NCI-H2227 treated with DMSO at 0.1 percent for 48 hours (cell line): Measurements from ENCODE around the gene NXPH3.

Experiments used
- DNase-seq: peaks from one replicate; lab custom pipeline; 2025; lab: John Stamatoyannopoulos, UW

NXPH3 gene

DNA sequence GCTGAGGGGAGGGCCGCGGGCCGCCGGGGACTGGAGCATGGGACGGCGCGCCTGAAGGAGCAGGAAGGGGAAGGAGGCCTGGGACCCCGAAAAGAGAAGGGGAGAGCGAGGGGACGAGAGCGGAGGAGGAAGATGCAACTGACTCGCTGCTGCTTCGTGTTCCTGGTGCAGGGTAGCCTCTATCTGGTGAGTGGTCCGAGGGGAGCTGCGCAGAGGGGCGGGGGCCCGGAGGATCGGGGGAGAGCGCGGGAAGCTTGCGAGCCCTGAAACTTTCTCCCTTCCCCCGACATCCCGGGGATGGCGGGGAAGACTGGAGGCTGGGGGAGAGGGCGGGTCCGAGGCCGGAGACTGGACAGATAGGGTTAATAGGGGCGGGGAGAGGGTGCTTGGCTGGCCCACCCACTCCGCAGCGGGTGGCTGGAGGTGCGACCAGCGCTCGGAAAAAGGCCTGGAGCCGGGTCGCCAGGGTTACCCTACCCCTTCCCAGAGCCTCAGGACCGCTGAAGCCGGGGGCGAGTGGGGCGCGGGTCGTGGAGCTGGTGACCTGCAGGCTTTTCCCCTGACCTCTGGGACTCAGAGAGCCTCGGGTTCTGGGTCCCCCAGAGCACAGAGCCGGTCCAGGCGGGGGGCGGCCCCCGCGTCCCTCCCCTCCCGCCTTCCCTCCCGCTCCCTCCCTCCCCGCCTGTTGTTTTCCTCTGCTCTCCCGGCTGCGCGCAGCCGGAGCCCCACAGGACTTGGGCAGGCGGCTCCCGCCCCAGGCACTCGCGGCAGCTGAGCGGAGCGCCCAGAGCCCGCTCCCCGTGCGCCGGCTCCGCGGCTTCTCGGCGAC lies 631 bp downstream of the NXPH3 start:
- DNase-seq: no peak

DNA sequence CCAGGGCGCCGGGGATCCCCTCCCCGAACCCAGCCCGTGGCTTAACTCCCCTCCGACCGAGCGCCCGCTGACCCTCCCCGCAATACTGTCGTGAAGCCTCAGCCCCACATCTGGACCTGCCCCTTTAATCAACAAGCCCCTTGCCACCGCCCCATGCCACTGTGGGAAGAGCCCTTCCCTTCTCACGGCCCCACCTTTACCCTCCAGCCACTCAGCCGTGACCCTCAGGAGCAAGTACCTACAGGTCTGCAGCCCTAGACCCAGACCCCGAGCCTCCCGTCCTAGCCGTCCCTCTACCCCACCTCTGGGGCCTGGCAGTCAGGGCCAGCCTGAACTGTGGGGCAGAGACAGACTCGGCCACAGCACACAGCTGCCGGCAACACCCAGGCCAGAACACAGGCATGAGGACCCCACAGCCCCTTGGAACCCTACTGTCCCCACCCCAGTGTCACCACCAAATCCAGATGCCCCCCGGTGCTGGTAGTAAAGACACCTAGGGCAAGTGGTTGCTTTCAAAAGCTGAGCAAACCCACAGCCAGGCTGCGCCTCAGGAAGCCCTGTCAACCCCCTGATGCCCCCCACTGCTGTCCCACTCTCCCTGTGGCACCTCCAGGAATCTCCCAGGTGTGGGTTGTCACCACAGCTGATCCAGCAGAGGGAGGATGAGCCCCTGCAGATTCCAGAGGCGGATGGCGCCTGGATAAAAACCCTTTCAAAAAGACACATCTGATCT lies 1.4 kb downstream of the NXPH3 start:
- no peak for DNase-seq

DNA sequence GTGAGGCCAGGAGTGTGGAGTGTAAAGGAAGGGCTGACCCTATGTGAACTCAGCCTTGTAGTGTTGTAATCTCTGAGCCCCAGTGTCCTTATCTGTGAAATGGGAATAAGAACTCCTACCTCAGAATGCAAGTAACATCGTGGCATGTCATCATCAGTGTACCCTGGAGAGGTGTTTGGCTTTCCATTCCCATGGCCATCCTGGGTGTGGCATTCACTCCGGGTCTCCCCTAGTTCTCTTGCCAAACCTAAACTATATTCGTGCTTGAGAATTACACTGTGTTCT lies 1.9 kb downstream of the NXPH3 start:
- no peak for DNase-seq

GRCh38 chr17:49577963-49578362 lies 2.3 kb downstream of the NXPH3 start:
- DNase-seq: no peak

GRCh38 chr17:49578414-49578813 lies 2.7 kb downstream of the NXPH3 start:
- no peak for DNase-seq

DNA sequence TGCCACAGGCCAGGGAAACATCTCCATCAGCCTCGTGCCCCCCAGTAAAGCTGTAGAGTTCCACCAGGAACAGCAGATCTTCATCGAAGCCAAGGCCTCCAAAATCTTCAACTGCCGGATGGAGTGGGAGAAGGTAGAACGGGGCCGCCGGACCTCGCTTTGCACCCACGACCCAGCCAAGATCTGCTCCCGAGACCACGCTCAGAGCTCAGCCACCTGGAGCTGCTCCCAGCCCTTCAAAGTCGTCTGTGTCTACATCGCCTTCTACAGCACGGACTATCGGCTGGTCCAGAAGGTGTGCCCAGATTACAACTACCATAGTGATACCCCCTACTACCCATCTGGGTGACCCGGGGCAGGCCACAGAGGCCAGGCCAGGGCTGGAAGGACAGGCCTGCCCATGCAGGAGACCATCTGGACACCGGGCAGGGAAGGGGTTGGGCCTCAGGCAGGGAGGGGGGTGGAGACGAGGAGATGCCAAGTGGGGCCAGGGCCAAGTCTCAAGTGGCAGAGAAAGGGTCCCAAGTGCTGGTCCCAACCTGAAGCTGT lies 3.4 kb downstream of the NXPH3 start:
- DNase-seq: no peak

DNA sequence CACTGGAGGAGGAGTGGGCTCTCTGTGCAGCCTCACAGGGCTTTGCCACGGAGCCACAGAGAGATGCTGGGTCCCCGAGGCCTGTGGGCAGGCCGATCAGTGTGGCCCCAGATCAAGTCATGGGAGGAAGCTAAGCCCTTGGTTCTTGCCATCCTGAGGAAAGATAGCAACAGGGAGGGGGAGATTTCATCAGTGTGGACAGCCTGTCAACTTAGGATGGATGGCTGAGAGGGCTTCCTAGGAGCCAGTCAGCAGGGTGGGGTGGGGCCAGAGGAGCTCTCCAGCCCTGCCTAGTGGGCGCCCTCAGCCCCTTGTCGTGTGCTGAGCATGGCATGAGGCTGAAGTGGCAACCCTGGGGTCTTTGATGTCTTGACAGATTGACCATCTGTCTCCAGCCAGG lies 3.9 kb downstream of the NXPH3 start:
- no peak for DNase-seq

GRCh38 chr17:49580055-49580721 lies 4.5 kb downstream of the NXPH3 start:
- DNase-seq: no peak

DNA sequence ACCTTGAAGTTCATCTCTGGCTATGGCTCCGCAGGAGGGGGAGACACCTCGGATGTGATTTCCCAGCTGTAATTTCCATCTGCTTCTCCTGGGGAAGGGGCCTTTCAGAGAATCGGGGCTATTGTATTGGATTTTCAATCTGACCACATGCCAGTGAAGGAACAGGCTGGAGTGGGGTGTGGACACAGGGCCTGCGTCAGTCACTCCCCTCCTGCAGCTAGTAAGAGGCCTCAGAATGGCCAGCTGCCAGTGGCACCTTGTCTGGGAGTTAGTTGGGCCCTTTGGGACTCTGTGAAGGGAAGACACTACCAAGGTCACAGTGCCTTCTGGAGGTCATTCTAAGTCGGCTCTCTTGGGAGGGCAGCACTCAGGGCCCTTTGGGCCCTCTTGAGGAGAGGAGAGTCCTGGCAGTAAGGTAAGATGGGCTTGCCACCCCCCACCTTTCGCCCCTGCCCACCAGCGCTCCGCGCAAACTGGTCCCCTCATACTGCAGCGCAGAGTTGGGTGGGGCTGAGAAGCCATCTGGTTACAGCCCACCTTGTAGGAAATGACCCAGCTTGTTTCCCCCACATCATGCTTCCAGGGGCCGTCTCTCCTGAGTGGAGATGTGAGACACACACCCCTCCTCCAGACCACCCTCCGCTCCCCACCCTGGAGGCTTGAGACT lies 5.4 kb downstream of the NXPH3 start:
- no peak for DNase-seq

DNA sequence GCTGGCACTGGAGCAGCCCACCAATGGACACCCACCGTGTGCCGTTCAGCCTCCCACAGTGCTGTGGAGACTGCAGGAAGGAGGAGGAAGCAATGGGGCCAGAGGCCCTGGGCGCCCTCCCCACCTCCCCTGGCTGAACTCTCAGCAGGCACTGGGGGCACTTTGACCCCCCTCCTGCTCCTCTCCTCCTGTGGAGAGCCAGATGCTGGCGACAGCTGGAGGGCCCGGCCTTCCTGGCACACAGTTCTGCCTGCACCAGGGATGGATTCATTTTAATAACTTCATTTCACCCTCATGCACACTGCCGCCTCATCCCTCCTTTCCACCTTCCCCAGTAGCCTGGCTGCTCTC lies 6.0 kb downstream of the NXPH3 start:
- no peak for DNase-seq

DNA sequence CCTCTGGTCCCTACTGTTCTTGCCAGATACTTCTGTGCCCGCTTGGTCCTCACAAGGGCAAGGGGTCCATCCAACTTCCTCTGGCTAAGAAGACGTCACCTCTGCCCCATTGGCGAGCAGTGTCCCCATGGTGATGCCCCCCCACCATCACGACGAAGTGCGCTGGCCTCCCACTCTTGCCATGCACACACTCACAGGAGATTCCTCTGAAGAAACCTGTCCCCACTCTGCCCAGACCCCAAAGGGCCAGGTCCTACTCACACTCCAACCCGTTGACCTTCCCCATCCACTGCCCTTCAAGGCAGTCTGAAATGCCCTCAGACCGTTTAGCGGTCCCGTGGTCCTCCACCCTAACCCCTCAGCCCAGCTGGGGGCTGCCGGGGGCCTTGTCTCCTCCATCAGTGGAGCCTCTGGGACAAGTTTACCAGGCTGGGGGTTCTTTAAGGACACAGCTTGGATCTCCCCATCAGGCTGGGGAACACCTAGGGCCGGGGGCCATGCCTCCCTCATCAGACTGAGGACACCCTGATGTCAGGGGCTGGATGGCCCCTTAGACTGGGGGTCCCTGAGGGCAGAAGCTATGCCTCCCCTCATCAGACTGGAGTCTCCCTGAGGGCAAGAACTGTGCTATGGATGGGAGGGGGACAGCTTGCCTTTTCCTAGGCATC lies 6.5 kb downstream of the NXPH3 start:
- no peak for DNase-seq

GRCh38 chr17:49582789-49583188 lies 7.1 kb downstream of the NXPH3 start:
- DNase-seq: no peak

- DNase-seq: no peak
These were observed 7.6 kb downstream of the NXPH3 start for GRCh38 chr17:49583226-49583625.

DNA sequence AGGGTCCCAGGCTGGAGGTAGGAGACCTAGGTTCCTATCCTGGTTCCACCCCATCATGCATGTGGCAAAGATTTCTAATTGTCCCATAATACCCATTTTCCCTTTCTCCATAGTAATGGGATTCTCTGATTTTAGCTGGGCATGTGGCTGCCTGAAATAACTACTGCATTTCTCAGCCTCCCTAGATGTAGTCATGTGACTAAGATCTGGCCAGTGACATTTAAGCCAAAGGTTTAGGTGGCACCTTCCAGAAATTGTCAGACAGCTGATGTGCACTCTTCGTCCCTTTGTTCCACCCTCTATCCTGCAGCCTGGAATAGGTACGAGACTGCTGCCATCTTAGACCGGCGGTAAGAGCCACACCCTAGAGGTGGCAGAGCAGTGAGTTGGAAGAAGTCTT lies 8.2 kb downstream of the NXPH3 start:
- no peak for DNase-seq

DNA sequence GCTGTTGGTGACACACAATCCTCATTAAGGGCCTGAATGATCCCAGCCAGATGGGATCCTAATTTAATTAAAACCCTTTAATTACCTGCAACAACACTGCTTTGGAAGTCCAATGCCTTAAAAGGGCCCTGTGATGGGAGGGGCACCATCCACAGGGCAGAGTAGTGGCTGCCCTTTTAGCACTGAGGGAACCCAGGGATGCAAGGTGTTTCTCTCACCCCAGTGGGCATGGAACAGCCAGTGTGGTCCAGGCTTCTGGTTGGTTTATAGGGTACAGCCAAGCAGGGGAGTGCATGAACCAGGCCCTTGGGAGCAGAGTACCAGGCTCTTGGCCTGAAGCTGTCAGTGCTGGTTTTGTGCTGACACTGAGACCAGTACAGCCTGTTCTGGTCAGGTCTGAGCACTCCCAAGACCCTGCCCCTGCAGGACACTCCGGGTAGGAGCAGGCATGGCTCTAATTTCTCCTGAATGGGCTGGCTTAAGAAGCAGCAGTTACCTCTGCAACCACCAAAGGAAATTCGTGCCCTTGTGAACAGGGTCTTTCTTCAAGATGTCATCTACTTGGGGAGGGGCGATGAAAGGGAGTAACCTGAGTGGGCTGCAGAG lies 9.9 kb downstream of the NXPH3 start:
- no peak for DNase-seq

DNA sequence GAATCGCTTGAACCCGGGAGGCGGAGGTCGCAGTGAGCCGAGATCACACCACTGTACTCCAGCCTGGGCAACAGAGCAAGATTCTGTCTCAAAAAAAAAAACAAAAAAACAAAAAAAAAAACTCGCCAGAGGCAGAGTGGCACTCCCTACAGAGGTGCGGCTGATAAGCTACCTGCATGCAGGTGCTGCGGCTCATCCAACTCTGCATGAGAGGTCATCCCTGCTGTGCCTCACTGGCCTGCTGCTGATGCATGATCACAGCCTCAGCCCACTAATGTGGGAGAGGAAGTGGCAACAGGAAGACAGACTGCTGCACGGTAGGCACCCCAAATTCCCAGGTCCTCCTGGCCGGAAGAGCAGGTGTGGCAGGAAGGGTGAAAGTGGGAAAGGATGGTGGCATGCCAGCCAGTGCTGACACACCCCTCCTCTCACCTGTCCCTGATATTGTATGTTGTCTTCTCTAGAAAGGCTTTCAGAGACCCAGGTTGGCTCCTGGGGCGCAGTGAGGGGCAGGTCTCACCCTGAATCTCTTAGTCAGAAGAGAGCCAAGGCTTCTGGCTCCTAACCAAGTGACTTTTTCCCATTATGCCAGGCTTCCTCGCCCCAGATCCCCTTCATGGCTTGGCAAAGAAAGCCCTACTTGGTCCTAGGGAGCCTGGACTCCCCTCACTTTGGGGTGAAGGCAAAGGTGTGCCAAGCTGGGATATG lies 11.8 kb downstream of the NXPH3 start:
- DNase-seq: no peak

DNA sequence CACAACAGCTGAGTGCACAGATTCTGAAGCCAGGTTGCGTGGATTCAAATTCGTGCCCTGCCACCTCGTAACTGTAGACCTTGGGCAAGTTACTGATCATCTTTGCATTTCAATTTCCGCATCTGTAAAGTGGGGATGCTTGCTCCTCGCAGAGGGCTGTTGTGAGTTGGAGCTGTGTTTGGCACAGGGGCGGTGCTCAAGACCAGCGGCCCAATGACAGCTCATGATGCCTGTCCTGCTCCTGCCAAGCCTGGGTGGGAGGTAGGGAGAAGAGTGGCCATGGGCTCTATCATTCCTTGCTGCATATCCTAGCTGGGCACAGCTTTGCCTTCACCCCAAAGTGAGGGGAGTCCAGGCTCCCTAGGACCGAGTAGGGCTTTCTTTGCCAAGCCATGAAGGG lies 12.6 kb downstream of the NXPH3 start:
- no peak for DNase-seq

DNA sequence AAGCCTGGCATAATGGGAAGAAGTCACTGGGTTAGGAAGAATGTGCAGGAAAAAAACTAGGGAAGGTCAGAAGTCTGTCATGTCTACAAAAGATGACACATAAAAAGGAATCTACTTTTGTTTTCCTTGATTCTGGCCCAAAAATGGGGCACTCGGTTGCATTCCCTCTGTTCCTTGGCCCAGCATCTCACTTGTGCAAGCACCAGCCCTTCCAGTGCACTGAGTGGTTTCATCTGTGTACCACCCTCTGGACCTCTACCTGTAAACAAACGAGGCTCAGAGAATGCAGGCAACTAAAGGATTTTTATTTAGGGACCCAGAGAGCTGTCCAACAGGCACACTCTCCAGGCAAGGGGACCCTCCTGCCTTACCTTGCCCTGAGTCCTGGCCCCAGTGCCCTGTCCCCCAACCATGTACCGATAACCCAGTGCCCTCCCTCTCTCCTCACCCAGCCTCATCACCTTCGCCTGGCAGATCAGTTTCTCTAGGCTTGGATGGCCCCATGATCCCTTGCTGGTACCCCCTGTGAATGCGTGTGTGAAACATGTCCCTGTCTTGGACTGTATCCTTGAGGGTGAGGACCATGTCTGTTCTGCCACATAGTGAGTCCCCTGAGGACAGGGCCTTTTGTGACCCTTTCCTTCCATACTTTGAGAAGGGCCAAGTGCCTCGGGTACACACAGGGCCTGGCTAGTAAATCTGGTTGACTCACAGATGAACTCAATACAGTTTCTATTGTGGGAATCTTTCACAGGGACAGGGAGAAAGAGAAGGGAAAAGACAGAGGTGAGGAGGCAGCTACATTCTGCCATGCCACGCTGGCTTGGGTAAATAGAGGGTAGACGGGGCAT lies 13.3 kb downstream of the NXPH3 start:
- DNase-seq: no peak

GRCh38 chr17:49589577-49589927 lies 13.9 kb downstream of the NXPH3 start:
- no peak for DNase-seq

GRCh38 chr17:49590874-49591273 lies 15.2 kb downstream of the NXPH3 start:
- no peak for DNase-seq
